Activated naive CD8-positive, alpha-beta T cell treated with anti-CD3 and anti-CD28 coated beads, Interleukin-2, amount 10 ng/mL, durations not matched to agents 7 days and 5 days (primary cell): Measurements from ENCODE around the gene CACNA1A. TPM values are rescaled to one million over a fixed set of nuclear protein-coding genes. Genes with fewer than 3 reads are reported as not detected.
A peak's percentile ranks its signal among the peaks of the same experiment; 100 is the strongest.

Experiments
- ATAC-seq: fragments of 150-1000 bp; cut with Tn5 transposase; one replicate; pipeline ENCODE4 v1.10.0; 2021; ENCODE audit warnings: low read depth, moderate library complexity
- POLR2A ChIA-PET: fragments of 350-600 bp; sonication (Branson Sonifier 250); formaldehyde crosslinking; loops from one replicate; lab custom pipeline; 2021; ENCODE audit warnings: antibody characterized with exemption; lab: Charles Lee
- DNase-seq: peaks from one replicate; pipeline ENCODE4 v3.0.0; 2021
- H3K27ac Mint-ChIP-seq: one replicate; pipeline ENCODE4 v1.8.0; 2022; ENCODE audit warnings: mild to moderate bottlenecking, mixed read lengths
- H3K27me3 Mint-ChIP-seq: one replicate; pipeline ENCODE4 v1.8.0; 2022; ENCODE audit warnings: mild to moderate bottlenecking, moderate library complexity, mixed read lengths
- H3K36me3 Mint-ChIP-seq: one replicate; pipeline ENCODE4 v1.8.0; 2021; ENCODE audit warnings: mild to moderate bottlenecking, mixed read lengths
- H3K4me1 Mint-ChIP-seq: one replicate; pipeline ENCODE4 v1.8.0; 2021; ENCODE audit warnings: mixed read lengths
- H3K4me3 Mint-ChIP-seq: one replicate; pipeline ENCODE4 v1.8.0; 2022; ENCODE audit warnings: mild to moderate bottlenecking, moderate library complexity, mixed read lengths
- H3K9me3 Mint-ChIP-seq: one replicate; pipeline ENCODE4 v1.8.0; 2021; ENCODE audit warnings: mixed read lengths
- total RNA-seq, 2 experiments: library from RNA; stranded (reverse); gene quantifications; one replicate each; pipeline ENCODE4 v1.2.3, GENCODE V29; 2021

CACNA1A gene
- total RNA-seq, 2 experiments from 2014 or later, result 0.91 to 0.94 TPM

DNA sequence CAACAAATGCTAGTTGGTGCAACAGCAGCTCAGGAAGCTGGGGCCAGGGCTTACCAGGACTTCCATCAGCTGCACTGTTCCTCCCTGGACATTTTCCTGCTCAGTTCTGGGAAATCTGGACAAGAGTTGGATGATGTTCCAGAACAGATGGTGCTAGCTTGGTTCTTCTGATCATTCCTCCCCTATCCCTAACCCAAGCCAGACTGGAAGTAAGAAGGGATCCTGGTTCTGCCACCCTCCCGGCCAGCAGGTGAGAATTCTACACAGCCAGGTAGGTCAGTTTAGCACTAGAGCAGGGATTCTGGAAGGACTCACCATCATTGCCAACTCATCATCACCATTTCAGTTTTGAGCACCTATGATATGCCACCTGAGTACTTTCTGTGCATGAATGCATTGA, 30.2 kb downstream of the CACNA1A start:
- no peaks in the 10 kb centered on the region for H3K36me3 Mint-ChIP-seq
- H3K27me3 Mint-ChIP-seq, result peaks cover 2% of the 10 kb centered on the region
- ATAC-seq (no peak), DNase-seq (no peak)
- no peaks in the 10 kb centered on the region for H3K4me1 Mint-ChIP-seq
- H3K9me3 Mint-ChIP-seq, result peaks cover 28% of the 10 kb centered on the region
- POLR2A ChIA-PET, result no interaction called here
- no peak overlapping the region for H3K27ac Mint-ChIP-seq
- no peak overlapping the region for H3K4me3 Mint-ChIP-seq

GRCh38 chr19:13475044-13475443, 31.2 kb downstream of the CACNA1A start:
- POLR2A ChIA-PET, result no interaction called here

GRCh38 chr19:13466697-13467096, 39.6 kb downstream of the CACNA1A start:
- no peak for ATAC-seq
- DNase-seq, result no peak
- Mint-ChIP-seq H3K36me3 (no peaks in the 10 kb centered on the region), H3K27ac (no peak overlapping the region), H3K27me3 (peaks cover 2% of the 10 kb centered on the region), H3K9me3 (peaks cover 2% of the 10 kb centered on the region), H3K4me1 (no peaks in the 10 kb centered on the region), H3K4me3 (no peak overlapping the region)
- POLR2A ChIA-PET, result no interaction called here

More at GRCh38 chr19:13475044-13475443, 31.2 kb downstream of the CACNA1A start:
- Mint-ChIP-seq H3K9me3 (peaks cover 28% of the 10 kb centered on the region), H3K27me3 (peaks cover 2% of the 10 kb centered on the region), H3K36me3 (no peaks in the 10 kb centered on the region), H3K4me1 (no peaks in the 10 kb centered on the region), H3K27ac (no peak overlapping the region), H3K4me3 (no peak overlapping the region)
- DNase-seq, result no peak
- ATAC-seq, result no peak

DNA sequence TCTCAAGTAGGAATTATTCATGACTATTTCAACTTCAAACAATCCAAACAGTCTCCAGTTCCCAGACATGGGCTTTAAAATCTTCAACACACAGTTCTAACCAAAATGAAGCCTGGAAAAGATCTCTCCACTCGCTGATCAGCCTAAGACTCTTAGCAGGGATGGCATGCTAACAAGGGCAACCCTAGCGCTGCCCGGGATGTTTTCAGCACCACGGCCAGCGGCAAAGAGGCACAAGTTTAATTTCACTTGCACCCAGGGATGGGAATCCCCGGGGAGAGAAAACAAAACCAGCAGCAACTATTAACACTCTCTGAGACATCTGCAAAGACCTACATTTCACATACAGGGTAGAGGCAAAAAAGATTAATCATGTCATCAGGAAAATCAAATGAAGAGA, 43.0 kb downstream of the CACNA1A start:
- H3K4me1 Mint-ChIP-seq, result no peaks in the 10 kb centered on the region
- H3K27me3 Mint-ChIP-seq, result peaks cover 5% of the 10 kb centered on the region
- POLR2A ChIA-PET, result no interaction called here
- no peaks in the 10 kb centered on the region for H3K36me3 Mint-ChIP-seq
- H3K4me3 Mint-ChIP-seq, result no peak overlapping the region
- ATAC-seq (no peak), DNase-seq (peak; percentile 41)
- H3K9me3 Mint-ChIP-seq, result peaks cover 2% of the 10 kb centered on the region
- no peak overlapping the region for H3K27ac Mint-ChIP-seq

DNA sequence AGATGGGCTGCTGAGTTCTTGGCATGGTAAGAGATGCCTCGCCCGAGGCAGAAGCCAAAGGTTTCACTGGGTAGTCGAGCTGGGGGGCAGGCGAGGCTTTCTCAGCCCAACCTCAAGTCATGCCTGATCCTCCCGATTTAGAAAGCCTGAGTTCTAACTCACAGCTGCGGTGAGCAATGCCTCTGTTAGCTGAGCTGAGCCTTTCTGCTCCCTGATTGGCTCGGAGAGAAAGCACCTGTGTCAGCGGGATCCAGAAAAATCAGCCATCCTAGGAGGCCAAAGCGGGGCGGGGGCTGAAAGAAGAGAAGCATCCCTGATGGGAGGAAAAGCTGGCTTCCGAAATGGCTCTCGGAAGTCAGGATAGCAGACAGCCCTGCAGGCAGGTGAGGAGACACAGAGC, 44.7 kb downstream of the CACNA1A start:
- Mint-ChIP-seq H3K27ac (no peak overlapping the region), H3K9me3 (peaks cover 2% of the 10 kb centered on the region), H3K4me3 (no peak overlapping the region), H3K27me3 (peaks cover 5% of the 10 kb centered on the region), H3K36me3 (no peaks in the 10 kb centered on the region), H3K4me1 (no peaks in the 10 kb centered on the region)
- POLR2A ChIA-PET, result no interaction called here
- ATAC-seq (no peak), DNase-seq (no peak)

- POLR2A ChIA-PET, result no interaction called here
- Mint-ChIP-seq H3K27ac (no peak overlapping the region), H3K27me3 (peaks cover 5% of the 10 kb centered on the region), H3K9me3 (peaks cover 3% of the 10 kb centered on the region), H3K4me1 (no peaks in the 10 kb centered on the region), H3K36me3 (no peaks in the 10 kb centered on the region), H3K4me3 (no peak overlapping the region)
- no peak for ATAC-seq
- no peak for DNase-seq
These were observed 46.2 kb downstream of the CACNA1A start for GRCh38 chr19:13460045-13460444.

DNA sequence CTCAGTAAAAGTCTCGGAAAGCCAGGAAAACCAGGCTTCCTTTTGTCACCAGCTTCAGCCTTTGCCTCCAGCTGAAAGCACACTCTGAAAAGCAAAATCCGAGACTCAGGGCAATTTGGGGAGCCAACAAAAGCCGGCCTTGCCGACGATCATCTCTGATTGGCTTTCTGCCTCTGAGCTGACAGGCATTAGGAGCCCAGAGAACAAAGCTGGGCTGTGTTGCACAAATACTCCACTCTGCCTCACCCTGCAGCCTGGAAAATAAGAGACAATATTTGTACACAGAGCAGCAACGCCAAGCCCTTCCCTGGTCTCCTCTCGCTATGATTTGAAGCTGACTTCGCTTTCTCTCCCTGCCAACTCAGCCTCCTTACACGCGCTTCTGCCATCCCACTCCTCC, 46.9 kb downstream of the CACNA1A start:
- Mint-ChIP-seq H3K27me3 (peaks cover 5% of the 10 kb centered on the region), H3K4me1 (no peaks in the 10 kb centered on the region), H3K27ac (no peak overlapping the region), H3K36me3 (no peaks in the 10 kb centered on the region), H3K4me3 (no peak overlapping the region), H3K9me3 (peaks cover 3% of the 10 kb centered on the region)
- POLR2A ChIA-PET, result no interaction called here
- ATAC-seq (no peak), DNase-seq (no peak)

DNA sequence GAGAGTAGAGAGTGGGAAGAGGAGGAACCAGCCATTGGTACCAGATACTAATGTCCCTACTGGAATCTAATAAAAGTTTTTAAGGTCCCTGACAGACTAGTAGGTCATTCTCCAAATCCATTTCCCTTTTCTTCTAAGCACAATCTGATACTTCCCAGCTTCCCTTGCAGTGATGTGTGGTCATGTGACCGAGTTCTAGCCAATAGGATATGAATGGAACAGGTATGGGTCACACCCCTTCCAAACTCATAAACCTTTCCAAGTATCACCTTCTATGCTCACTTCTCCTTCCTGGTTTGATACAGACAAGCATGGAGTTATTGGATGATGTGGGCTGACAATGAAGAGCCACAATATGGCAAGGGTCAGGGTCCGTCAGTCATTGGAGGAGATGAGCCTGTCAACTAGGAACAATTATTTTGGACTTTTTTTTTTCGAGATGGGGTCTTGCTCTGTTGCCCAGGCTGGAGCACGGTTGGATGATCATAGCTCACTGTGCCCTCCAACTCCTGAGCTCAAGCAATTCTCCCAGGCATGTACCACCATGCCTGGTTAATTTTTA, 54.8 kb downstream of the CACNA1A start:
- no peak for ATAC-seq

DNA sequence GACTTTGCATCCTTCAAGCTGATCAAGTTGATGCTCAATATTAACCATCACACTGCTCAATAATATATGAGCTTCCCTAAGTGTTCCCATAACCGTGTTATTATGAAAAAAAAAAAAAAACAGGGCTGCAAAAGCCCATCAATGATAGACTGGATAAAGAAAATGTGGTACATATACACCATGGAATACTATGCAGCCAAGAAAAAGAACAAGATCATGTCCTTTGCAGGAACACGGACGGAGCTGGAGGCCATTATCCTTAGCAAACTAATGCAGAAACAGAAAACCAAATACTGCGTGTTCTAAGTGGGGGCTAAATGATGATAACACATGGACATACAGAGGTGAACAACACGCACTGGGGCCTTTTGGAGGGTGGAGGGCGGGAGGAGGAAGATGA, 58.3 kb downstream of the CACNA1A start:
- peaks cover 16% of the 10 kb centered on the region for H3K9me3 Mint-ChIP-seq
- no peaks in the 10 kb centered on the region for H3K36me3 Mint-ChIP-seq
- no peaks in the 10 kb centered on the region for H3K27me3 Mint-ChIP-seq
- POLR2A ChIA-PET, result no interaction called here
- DNase-seq (no peak), ATAC-seq (no peak)
- no peak overlapping the region for H3K4me3 Mint-ChIP-seq
- H3K4me1 Mint-ChIP-seq, result no peaks in the 10 kb centered on the region
- no peak overlapping the region for H3K27ac Mint-ChIP-seq

More for the DNA sequence above, 54.8 kb downstream of the CACNA1A start:
- Mint-ChIP-seq H3K4me1 (no peaks in the 10 kb centered on the region), H3K4me3 (no peak overlapping the region), H3K9me3 (peaks cover 17% of the 10 kb centered on the region), H3K36me3 (no peaks in the 10 kb centered on the region), H3K27ac (no peak overlapping the region), H3K27me3 (no peaks in the 10 kb centered on the region)
- POLR2A ChIA-PET, result no interaction called here
- DNase-seq, result no peak

- Mint-ChIP-seq H3K27ac (no peak overlapping the region), H3K36me3 (no peaks in the 10 kb centered on the region), H3K27me3 (no peaks in the 10 kb centered on the region), H3K4me3 (no peak overlapping the region), H3K9me3 (peaks cover 8% of the 10 kb centered on the region), H3K4me1 (no peaks in the 10 kb centered on the region)
- peak; percentile 54 for DNase-seq
- no peak for ATAC-seq
- POLR2A ChIA-PET, result no interaction called here
These were observed 64.3 kb downstream of the CACNA1A start for GRCh38 chr19:13441810-13442512.

DNA sequence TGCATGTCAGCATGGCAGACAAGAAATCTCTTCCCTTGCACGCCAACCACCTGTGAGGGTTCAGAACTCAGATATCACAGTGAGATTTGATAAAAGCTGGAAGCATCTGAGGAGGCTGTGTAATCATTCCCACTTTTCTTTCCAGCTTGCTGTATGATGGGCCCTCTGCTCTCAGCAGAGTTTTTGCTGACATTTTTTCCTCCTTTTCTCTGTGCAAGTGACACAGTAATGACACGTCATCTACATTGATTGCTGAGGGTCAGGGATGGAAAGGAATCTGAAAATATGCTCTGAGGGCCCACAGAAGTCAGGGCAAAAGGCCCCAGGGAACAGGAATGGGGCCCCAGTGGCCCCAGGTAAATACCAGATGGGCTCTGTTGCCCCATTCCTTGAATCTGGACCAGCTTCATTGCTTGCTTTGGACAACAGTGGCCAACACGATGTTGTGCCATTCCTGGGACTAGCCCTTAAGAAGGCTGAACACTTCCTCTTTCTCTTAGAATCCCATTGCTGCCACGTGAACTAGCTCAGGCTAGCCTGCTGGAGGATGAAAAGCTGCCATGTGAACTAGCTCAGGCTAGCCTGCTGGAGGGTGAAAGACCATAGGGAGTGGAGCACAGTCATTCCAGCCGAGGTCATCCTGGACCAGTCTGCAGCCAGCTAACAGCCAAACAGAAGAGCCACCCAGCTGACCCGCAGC, 68.2 kb downstream of the CACNA1A start:
- Mint-ChIP-seq H3K4me1 (no peaks in the 10 kb centered on the region), H3K27ac (no peak overlapping the region), H3K27me3 (no peaks in the 10 kb centered on the region), H3K9me3 (peaks cover 8% of the 10 kb centered on the region), H3K4me3 (no peak overlapping the region), H3K36me3 (no peaks in the 10 kb centered on the region)
- DNase-seq (no peak), ATAC-seq (no peak)
- POLR2A ChIA-PET, result no interaction called here

GRCh38 chr19:13436352-13436751, 69.9 kb downstream of the CACNA1A start:
- ATAC-seq, result no peak
- H3K9me3 Mint-ChIP-seq, result peaks cover 8% of the 10 kb centered on the region
- H3K4me1 Mint-ChIP-seq, result no peaks in the 10 kb centered on the region
- no peak overlapping the region for H3K27ac Mint-ChIP-seq
- H3K4me3 Mint-ChIP-seq, result no peak overlapping the region
- peaks cover 3% of the 10 kb centered on the region for H3K27me3 Mint-ChIP-seq
- POLR2A ChIA-PET, result no interaction called here
- no peak for DNase-seq
- H3K36me3 Mint-ChIP-seq, result no peaks in the 10 kb centered on the region

GRCh38 chr19:13430790-13431582, 75.3 kb downstream of the CACNA1A start:
- Mint-ChIP-seq H3K27me3 (peaks cover 4% of the 10 kb centered on the region), H3K27ac (no peak overlapping the region)

More at GRCh38 chr19:13430790-13431582, 75.3 kb downstream of the CACNA1A start:
- Mint-ChIP-seq H3K4me1 (no peaks in the 10 kb centered on the region), H3K4me3 (no peak overlapping the region), H3K36me3 (no peaks in the 10 kb centered on the region), H3K9me3 (peaks cover 2% of the 10 kb centered on the region)
- peak; percentile 61 for DNase-seq
- no peak for ATAC-seq
- POLR2A ChIA-PET, result no interaction called here
